Left lung (tissue), 10 donors: ENCODE measurements around the gene DEAF1. TPM values are rescaled to one million over a fixed set of nuclear protein-coding genes. Genes with fewer than 3 reads are reported as not detected.

Experiments
- ATAC-seq: fragments of 200-7000 bp; cut with Tn5 transposase; one replicate; pipeline ENCODE4 v1.9.1; 2020; ENCODE audit warnings: moderate library complexity
- DNase-seq, 4 donors: peaks; one replicate each; pipeline ENCODE4 v3.0.0-alpha.2; 2013 to 2020
- H3K27ac ChIP-seq, 2 donors: fragments of 200-600 bp; sonication (generic) in 1 of 2; one replicate each; pipeline versions ENCODE4 v1.5.0 to v1.8.0; 2020 to 2021
- H3K27me3 ChIP-seq, 2 donors: fragments of 200-600 bp; sonication (generic) in 1 of 2; one replicate each; pipeline versions ENCODE4 v1.5.0 to v1.8.0; 2020 to 2021
- H3K36me3 ChIP-seq, 2 donors: fragments of 200-600 bp; sonication (generic) in 1 of 2; one replicate each; pipeline versions ENCODE4 v1.5.0 to v1.8.0; 2020 to 2021
- H3K4me1 ChIP-seq, 2 donors: fragments of 200-600 bp; one replicate each; pipeline ENCODE4 v1.8.0; 2021
- H3K4me3 ChIP-seq, 2 donors: fragments of 200-600 bp; sonication (generic) in 1 of 2; one replicate each; pipeline versions ENCODE4 v1.5.0 to v1.8.0; 2020 to 2021; ENCODE audit warnings: mild to moderate bottlenecking in 1 of 2
- H3K9me3 ChIP-seq, 2 donors: fragments of 200-600 bp; sonication (generic) in 1 of 2; one replicate each; pipeline versions ENCODE4 v1.5.0 to v1.8.0; 2020 to 2021
- CTCF ChIP-seq, 2 donors: fragments of 200-600 bp; sonication (generic) in 1 of 2; IDR thresholded peaks; one replicate each; pipeline versions ENCODE4 v1.5.0 to v1.8.0; 2021; ENCODE audit warnings: antibody characterized with exemption in 2 of 2
- intact Hi-C, 2 donors: fragments of 100-400 bp; cut with DNase I; formaldehyde crosslinking; loops; one replicate each; pipeline versions ENCODE4 v1.11.2 to v1.14.2; 2022
- polyA plus RNA-seq, 6 donors: library from polyadenylated mRNA; unstranded; fragments of 120-200 nt; gene quantifications; one replicate each; pipeline ENCODE4 v1.2.1, GENCODE V29; 2013; ENCODE audit not compliant: insufficient read length in 6 of 6
- total RNA-seq, 2 donors: library from RNA; stranded (reverse); fragmentation: NEBNext Ultra II Directional; extraction: Animal tissue kit (Norgen Biotek cat#: 25700); gene quantifications; one replicate each; pipeline ENCODE4 v1.2.1, GENCODE V29; 2021
- donor health status: DM: no; HTN: yes; CAD: no.
- donor health status: DM: no; HTN: no; CAD: no.

Gene DEAF1
- total and polyA plus RNA-seq, 8 donors = 28.3 to 52.9 (median 38.4) TPM

DNA sequence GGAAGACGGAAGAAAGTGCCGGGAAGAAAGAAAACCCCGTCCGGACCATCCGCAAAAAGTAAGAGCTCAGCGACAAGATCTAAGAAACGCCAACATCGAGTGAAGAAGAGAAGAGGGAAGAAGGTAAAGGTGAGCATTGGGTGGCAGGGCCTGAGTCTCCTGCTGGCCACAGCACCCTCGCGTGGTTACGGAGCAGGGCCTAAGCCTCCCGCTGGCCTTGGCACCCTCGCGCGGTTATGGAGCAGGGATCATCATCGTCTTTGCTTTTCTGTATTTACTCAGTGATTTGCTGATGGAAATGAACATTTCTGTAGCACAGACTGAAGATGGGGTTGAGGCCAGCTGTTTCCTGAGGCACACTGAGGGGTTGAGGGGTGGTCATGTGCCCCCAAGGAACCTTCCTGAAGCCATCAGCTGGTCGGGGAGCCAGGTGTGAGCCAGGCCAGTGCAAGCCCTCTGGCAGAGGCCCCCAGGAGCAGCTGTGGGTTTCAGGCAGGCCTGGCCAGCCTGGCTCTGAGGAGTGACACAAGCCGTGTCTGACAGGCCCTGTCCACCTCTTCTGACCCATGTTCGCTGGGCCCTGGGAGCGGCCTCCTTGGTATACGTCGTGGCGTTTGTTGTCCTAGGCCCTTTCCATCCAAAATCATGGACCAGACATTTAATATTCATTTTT, 93.3 kb downstream of the DEAF1 start:
- DNase-seq (peak in 1 of 4 donors; percentile 70), ATAC-seq (no peak)
- Histone ChIP-seq H3K9me3 (no peaks in the 10 kb centered on the region), H3K4me1 (no peaks in the 10 kb centered on the region), H3K27ac (no peak overlapping the region), H3K27me3 (no peaks in the 10 kb centered on the region), H3K36me3 (peaks cover 0 to 100% of the 10 kb centered on the region in 2 donors), H3K4me3 (no peak overlapping the region)
- intact Hi-C loops = no loop called here
- no peak for TF ChIP-seq CTCF (IDR thresholded peaks at IDR 0.05)

DNA sequence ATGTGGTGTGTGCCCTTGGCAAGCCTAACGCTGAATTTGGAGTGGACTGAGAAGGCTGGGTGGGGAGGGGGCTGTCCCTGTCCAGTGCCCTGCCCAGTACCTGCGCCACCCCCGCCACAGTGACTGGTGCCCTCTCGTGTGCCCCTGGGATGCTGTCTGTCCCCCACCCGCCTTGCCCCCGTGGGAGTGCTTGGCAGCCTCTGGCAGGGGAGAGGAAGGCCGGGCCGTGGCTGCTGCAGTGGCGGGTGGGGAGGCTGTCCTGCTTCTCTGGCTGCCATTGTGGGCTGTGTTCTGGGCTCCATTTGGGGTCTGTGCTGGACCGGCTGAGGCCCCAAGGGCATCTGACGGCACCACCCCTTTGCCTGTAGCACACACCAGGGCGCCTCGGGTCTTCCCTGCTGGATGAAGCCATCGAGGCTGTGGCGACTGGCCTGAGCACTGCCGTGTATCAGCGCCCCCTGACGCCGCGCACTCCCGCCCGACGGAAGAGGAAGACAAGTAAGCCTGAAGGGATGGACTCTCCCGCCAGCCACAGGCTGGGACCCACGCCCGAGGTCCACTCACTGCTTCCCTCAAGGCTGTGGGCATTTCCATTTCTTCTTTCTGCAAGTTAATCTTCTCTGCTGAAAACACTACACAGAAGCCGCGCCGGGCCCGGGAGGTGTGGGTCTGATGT, 96.9 kb downstream of the DEAF1 start:
- no peaks in the 10 kb centered on the region for H3K9me3 ChIP-seq
- no peak overlapping the region for H3K27ac ChIP-seq
- H3K4me1 ChIP-seq = no peaks in the 10 kb centered on the region
- ATAC-seq (no peak), DNase-seq (peak in 1 of 4 donors; percentile 67)
- intact Hi-C loops = no loop called here
- H3K36me3 ChIP-seq = peaks cover 1 to 100% of the 10 kb centered on the region in 2 donors
- H3K27me3 ChIP-seq = no peaks in the 10 kb centered on the region
- H3K4me3 ChIP-seq = no peak overlapping the region
- TF ChIP-seq CTCF (IDR thresholded peaks at IDR 0.05) = no peak

DNA sequence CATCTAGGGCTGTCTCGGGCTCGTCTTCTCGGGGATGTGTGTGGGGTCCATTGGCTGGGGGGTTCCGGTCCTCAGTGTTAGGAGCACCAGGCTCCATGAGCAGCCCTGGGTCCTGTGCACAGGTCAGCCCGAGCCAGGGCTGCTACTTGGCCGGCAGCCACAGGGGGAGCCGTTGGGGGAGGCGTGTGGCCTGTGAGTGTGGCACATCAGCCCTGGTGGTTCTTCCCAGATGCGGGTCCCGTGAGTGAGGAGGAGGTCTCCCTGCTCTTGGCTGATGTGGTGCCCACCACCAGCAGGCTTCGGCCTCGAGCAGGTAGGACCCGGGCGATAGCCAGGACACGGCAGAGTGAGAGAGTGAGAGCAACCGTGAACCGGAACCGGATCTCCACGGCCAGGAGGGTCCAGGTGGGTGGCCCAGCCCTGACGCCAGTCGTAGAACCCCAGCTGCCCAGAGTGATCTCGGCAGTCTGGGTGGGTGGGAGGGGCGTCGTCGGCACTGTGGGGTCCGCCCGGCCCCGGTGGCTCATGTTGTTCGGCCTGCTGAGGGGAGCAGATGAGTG, 97.8 kb downstream of the DEAF1 start:
- H3K36me3 ChIP-seq = peaks cover 3 to 100% of the 10 kb centered on the region in 2 donors
- no peak for ATAC-seq

GRCh38 chr11:596374-596773, 98.6 kb downstream of the DEAF1 start:
- no peaks in the 10 kb centered on the region for H3K4me1 ChIP-seq
- ATAC-seq = no peak
- no peak overlapping the region for H3K4me3 ChIP-seq
- H3K27ac ChIP-seq = no peak overlapping the region
- H3K36me3 ChIP-seq = peaks cover 3 to 100% of the 10 kb centered on the region in 2 donors
- no peaks in the 10 kb centered on the region for H3K27me3 ChIP-seq
- H3K9me3 ChIP-seq = no peaks in the 10 kb centered on the region
- intact Hi-C loops = no loop called here
- no peak for DNase-seq
- no peak for TF ChIP-seq CTCF (IDR thresholded peaks at IDR 0.05)

More for the DNA sequence above, 97.8 kb downstream of the DEAF1 start:
- Histone ChIP-seq H3K9me3 (no peaks in the 10 kb centered on the region), H3K27me3 (no peaks in the 10 kb centered on the region), H3K27ac (no peak overlapping the region), H3K4me1 (no peaks in the 10 kb centered on the region), H3K4me3 (no peak overlapping the region)
- TF ChIP-seq CTCF (IDR thresholded peaks at IDR 0.05) = no peak
- DNase-seq = no peak
- intact Hi-C loops = no loop called here

DNA sequence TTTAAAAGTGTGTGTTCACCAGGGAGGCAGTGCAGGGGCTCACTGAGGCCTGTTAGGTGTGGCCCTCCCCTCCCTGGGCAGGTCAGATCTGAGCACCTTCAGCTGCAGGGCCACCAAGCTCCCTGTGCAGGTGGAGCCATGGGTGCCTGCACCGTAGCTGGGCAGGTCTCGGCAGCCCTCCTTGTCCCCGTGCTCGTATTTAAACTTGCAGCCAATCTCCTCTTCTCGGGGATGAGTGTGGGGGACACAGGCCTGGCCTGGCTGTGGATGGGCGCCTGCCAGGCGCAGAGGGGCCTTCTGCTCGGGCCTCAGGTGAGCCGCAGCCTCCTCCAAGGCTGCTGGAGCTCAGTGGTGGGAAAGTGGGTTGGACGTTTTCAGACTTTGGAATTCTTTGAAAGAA, 99.6 kb downstream of the DEAF1 start:
- DNase-seq (no peak), ATAC-seq (no peak)
- peaks cover 3 to 100% of the 10 kb centered on the region in 2 donors for H3K36me3 ChIP-seq
- no peaks in the 10 kb centered on the region for H3K4me1 ChIP-seq
- intact Hi-C loops = no loop called here
- no peaks in the 10 kb centered on the region for H3K27me3 ChIP-seq
- no peak for TF ChIP-seq CTCF (IDR thresholded peaks at IDR 0.05)
- H3K4me3 ChIP-seq = no peak overlapping the region
- H3K9me3 ChIP-seq = no peaks in the 10 kb centered on the region
- no peak overlapping the region for H3K27ac ChIP-seq
